ENCODE data around the gene KATNAL1. TPM values are rescaled to one million over a fixed set of nuclear protein-coding genes. Genes with fewer than 3 reads are reported as not detected.

The KATNAL1 gene
- total RNA-seq: 51.4 TPM

- FAIRE-seq (no peak), DNase-seq (ENCODE audit: low spot score in 2 of 2) (peak; percentile 82)
These were observed at the start of gene KATNAL1 for GRCh38 chr13:30307194-30307970. KATNAL1 (minus strand) TSS chr13:30307551; CDS start chr13:30283777, 23,774 bp downstream.

- DNase-seq (ENCODE audit: low spot score in 2 of 2) (no peak), FAIRE-seq (no peak)
These were observed 48.5 kb upstream of the KATNAL1 start for GRCh38 chr13:30355839-30356238.

GRCh38 chr13:30355384-30355699 lies 48.0 kb upstream of the KATNAL1 start:
- FAIRE-seq (no peak), DNase-seq (ENCODE audit: low spot score in 2 of 2) (no peak)

GRCh38 chr13:30354493-30355383 lies 47.4 kb upstream of the KATNAL1 start:
- FAIRE-seq (no peak), DNase-seq (ENCODE audit: low spot score in 2 of 2) (no peak)

- FAIRE-seq (no peak), DNase-seq (ENCODE audit: low spot score in 2 of 2) (no peak)
These were observed 46.3 kb upstream of the KATNAL1 start for GRCh38 chr13:30353471-30354215.

GRCh38 chr13:30353060-30353459 lies 45.7 kb upstream of the KATNAL1 start:
- FAIRE-seq (no peak), DNase-seq (ENCODE audit: low spot score in 2 of 2) (no peak)

- DNase-seq (ENCODE audit: low spot score in 2 of 2) (no peak), FAIRE-seq (no peak)
These were observed 44.8 kb upstream of the KATNAL1 start for GRCh38 chr13:30352121-30352520.

GRCh38 chr13:30346789-30347167 lies 39.4 kb upstream of the KATNAL1 start:
- DNase-seq (ENCODE audit: low spot score in 2 of 2) (no peak), FAIRE-seq (no peak)

- no peak for FAIRE-seq
- no peak for DNase-seq (ENCODE audit: low spot score in 2 of 2)
These were observed 38.9 kb upstream of the KATNAL1 start for GRCh38 chr13:30346153-30346788.

GRCh38 chr13:30345426-30346100 lies 38.2 kb upstream of the KATNAL1 start:
- DNase-seq (ENCODE audit: low spot score in 2 of 2) (no peak), FAIRE-seq (no peak)

GRCh38 chr13:30341815-30342570 lies 34.6 kb upstream of the KATNAL1 start:
- FAIRE-seq (no peak), DNase-seq (ENCODE audit: low spot score in 2 of 2) (peak; percentile 19 to 30)

- FAIRE-seq (no peak), DNase-seq (ENCODE audit: low spot score in 2 of 2) (peak in 1 of 2 donors; percentile 39)
These were observed 33.2 kb upstream of the KATNAL1 start for GRCh38 chr13:30340331-30341250.

GRCh38 chr13:30339738-30340330 lies 32.5 kb upstream of the KATNAL1 start:
- FAIRE-seq: no peak
- DNase-seq (ENCODE audit: low spot score in 2 of 2): no peak

GRCh38 chr13:30338952-30339351 lies 31.6 kb upstream of the KATNAL1 start:
- no peak for DNase-seq (ENCODE audit: low spot score in 2 of 2)
- FAIRE-seq: no peak

GRCh38 chr13:30338331-30338851 lies 31.0 kb upstream of the KATNAL1 start:
- FAIRE-seq (no peak), DNase-seq (ENCODE audit: low spot score in 2 of 2) (no peak)

- no peak for DNase-seq (ENCODE audit: low spot score in 2 of 2)
- FAIRE-seq: no peak
These were observed 29.8 kb upstream of the KATNAL1 start for GRCh38 chr13:30337061-30337610.

All from frontal cortex (tissue), 4 donors.